ENCODE data around the gene CDC42EP4.

DNA sequence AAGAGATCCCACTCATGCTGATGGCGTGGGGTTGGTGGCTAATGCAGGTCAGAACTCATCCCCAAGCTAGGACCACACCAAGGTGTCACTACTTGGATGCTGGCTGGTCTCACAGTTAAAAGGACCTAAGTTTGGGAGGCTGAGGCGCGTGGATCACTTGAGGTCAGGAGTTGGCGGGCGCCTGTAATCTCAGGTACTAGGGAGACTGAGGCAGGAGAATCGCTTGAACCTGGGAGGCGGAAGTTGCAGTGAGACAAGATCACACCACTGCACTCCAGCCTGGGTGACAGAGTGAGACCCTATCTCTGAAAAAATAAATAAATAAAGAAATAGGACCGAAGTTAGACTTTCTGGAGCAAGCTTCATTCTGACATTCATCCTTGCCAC is 6.6 kb upstream of the CDC42EP4 start:
- TF ChIP-seq POLR2A (IDR thresholded peaks at IDR 0.05) (no peak), POLR2AphosphoS5 (IDR thresholded peaks at IDR 0.05; ENCODE audit: insufficient read depth in 1 of 2, low read depth in 1 of 2) (no peak)
- TF ChIP-seq, protein P1, sequence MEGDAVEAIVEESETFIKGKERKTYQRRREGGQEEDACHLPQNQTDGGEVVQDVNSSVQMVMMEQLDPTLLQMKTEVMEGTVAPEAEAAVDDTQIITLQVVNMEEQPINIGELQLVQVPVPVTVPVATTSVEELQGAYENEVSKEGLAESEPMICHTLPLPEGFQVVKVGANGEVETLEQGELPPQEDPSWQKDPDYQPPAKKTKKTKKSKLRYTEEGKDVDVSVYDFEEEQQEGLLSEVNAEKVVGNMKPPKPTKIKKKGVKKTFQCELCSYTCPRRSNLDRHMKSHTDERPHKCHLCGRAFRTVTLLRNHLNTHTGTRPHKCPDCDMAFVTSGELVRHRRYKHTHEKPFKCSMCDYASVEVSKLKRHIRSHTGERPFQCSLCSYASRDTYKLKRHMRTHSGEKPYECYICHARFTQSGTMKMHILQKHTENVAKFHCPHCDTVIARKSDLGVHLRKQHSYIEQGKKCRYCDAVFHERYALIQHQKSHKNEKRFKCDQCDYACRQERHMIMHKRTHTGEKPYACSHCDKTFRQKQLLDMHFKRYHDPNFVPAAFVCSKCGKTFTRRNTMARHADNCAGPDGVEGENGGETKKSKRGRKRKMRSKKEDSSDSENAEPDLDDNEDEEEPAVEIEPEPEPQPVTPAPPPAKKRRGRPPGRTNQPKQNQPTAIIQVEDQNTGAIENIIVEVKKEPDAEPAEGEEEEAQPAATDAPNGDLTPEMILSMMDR (IDR thresholded peaks at IDR 0.05) = no peak

Data from vagina (tissue), 2 donors.